ENCODE measurements around the gene CCDC188. TPM values are rescaled to one million over a fixed set of nuclear protein-coding genes. Genes with fewer than 3 reads are reported as not detected.

CCDC188 gene
- total RNA-seq, 2 experiments from 2014 or later, result not detected

DNA sequence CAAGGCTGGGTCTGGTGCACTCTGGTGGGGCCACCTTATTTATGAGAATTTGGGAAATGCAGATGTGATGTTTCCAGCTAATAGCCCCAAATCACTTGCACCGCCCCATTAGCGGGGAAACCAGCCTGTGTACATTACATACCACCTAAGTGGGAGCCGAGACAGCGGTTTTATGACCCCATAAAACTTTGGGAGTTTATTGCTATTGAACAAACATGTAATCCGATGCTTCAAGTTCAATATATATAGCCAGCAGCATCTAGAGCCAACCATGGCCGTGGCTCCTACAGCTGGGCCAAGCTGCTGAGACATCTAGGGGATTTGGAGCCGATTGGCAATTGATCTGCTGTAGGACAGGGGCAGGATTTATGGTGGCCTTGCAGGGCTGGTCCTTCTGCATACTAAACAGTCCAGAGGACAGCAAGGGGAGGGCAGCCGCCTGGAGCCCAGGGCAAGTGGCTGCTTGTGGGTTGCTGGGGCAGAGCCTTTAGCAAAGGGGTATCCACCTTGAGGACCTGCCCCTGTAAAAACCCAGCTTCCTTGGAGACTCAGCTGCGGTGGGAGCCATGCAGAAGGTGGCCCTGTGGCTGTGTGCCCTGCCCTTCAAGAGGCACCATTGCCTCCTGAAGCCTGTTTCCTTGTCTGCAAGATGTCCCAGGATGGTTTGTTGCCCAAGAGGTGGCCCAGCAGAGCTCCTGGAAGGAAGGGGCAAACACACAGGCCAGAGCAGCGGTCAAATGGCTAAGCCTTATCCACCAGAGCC is 47.9 kb upstream of the CCDC188 start:
- Histone ChIP-seq H3K4me1 (ENCODE audit: insufficient read depth, low read length, poor library complexity, severe bottlenecking) (no peaks in the 10 kb centered on the region), H3K4me2 (ENCODE audit: low read length) (no peak overlapping the region), H3K79me2 (ENCODE audit: insufficient read depth, low read depth, low read length) (no peaks in the 10 kb centered on the region), H4K20me1 (ENCODE audit: insufficient read depth, low read length) (no peaks in the 10 kb centered on the region), H3K9me2 (ENCODE audit: insufficient read depth, low read length) (no peaks in the 10 kb centered on the region), H3K9me3 (ENCODE audit: low read length) (no peaks in the 10 kb centered on the region), H2AFZ (ENCODE audit: low read length) (no peak overlapping the region), H3K36me3 (ENCODE audit: insufficient read depth, low read length) (no peaks in the 10 kb centered on the region), H3K27ac (ENCODE audit: low read depth, low read length, poor library complexity, severe bottlenecking) (no peak overlapping the region), H3K4me3 (ENCODE audit: low read depth, low read length, poor library complexity, severe bottlenecking) (no peak overlapping the region)
- no TSS peak for BruUV-seq (replicated peaks)
- no peak for TF ChIP-seq EZH2phosphoT487 (IDR thresholded peaks at IDR 0.05; ENCODE audit: borderline replicate concordance, low read depth, low read length)
- TF ChIP-seq, protein P1, sequence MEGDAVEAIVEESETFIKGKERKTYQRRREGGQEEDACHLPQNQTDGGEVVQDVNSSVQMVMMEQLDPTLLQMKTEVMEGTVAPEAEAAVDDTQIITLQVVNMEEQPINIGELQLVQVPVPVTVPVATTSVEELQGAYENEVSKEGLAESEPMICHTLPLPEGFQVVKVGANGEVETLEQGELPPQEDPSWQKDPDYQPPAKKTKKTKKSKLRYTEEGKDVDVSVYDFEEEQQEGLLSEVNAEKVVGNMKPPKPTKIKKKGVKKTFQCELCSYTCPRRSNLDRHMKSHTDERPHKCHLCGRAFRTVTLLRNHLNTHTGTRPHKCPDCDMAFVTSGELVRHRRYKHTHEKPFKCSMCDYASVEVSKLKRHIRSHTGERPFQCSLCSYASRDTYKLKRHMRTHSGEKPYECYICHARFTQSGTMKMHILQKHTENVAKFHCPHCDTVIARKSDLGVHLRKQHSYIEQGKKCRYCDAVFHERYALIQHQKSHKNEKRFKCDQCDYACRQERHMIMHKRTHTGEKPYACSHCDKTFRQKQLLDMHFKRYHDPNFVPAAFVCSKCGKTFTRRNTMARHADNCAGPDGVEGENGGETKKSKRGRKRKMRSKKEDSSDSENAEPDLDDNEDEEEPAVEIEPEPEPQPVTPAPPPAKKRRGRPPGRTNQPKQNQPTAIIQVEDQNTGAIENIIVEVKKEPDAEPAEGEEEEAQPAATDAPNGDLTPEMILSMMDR (conservative IDR thresholded peaks at IDR 0.05; ENCODE audit: low read length), result no peak
- no peak for DNase-seq (ENCODE audit: low spot score)
- ChIA-PET POLR2A (no interaction called here), CTCF (ENCODE audit: unreplicated experiment) (no interaction called here)
- intact Hi-C loops (cut with micrococcal nuclease; ENCODE audit: unreplicated experiment), result no loop called here

DNA sequence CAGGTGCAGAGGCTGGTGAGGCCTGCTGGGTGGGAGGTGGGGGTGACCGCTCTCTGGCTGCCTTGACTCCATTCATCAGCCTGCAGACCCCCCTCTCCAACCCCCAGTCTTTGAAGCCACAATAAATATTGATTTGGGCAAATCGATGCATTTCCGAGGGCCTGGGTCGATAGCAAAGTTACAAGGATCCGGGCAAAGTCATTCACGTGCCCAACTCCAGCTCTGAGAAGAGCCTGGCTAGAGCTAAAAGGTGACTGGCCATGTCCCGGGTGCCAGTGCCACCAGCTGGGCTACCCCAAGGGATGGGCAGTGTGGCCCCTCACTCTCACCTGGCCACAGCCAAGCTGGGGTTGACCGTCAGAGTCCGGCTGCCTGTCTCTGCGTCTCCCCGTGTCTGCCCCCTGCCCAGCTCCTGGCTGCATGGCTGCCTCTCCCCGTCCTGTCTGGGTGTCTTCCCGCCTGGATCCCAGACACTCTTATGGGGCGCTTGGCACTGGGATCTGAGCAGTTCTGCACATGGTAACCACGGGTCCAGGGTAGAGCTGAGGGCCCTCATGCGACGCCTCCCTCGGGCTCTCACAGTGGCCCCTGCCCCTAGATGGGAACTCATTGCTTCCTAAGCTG is 46.7 kb upstream of the CCDC188 start:
- Histone ChIP-seq H3K4me3 (ENCODE audit: low read depth, low read length, poor library complexity, severe bottlenecking) (no peak overlapping the region), H2AFZ (ENCODE audit: low read length) (no peak overlapping the region), H3K9me3 (ENCODE audit: low read length) (no peaks in the 10 kb centered on the region), H3K79me2 (ENCODE audit: insufficient read depth, low read depth, low read length) (no peaks in the 10 kb centered on the region), H3K4me1 (ENCODE audit: insufficient read depth, low read length, poor library complexity, severe bottlenecking) (no peaks in the 10 kb centered on the region), H3K4me2 (ENCODE audit: low read length) (no peak overlapping the region), H4K20me1 (ENCODE audit: insufficient read depth, low read length) (no peaks in the 10 kb centered on the region), H3K36me3 (ENCODE audit: insufficient read depth, low read length) (no peaks in the 10 kb centered on the region), H3K27ac (ENCODE audit: low read depth, low read length, poor library complexity, severe bottlenecking) (no peak overlapping the region), H3K9me2 (ENCODE audit: insufficient read depth, low read length) (no peaks in the 10 kb centered on the region)
- DNase-seq (ENCODE audit: low spot score), result no peak
- BruUV-seq (replicated peaks), result no TSS peak
- ChIA-PET CTCF (ENCODE audit: unreplicated experiment) (no interaction called here), POLR2A (interaction anchor here (0.5 kb wide), 1 partner anchor 46 kb away, joined by 3 read pairs; no protein-coding TSS in a partner anchor)
- TF ChIP-seq, protein P1 (conservative IDR thresholded peaks at IDR 0.05; ENCODE audit: low read length), result no peak
- no peak for TF ChIP-seq EZH2phosphoT487 (IDR thresholded peaks at IDR 0.05; ENCODE audit: borderline replicate concordance, low read depth, low read length)
- intact Hi-C loops (cut with micrococcal nuclease; ENCODE audit: unreplicated experiment), result no loop called here

Data from OCI-LY7 (cell line).